A673 (cell line): ENCODE measurements around the gene MAVS.

Experiments used
- EZH2 ChIP-seq: fragments of 200-600 bp; sonication (generic); IDR thresholded peaks from 2 replicates; pipeline ENCODE4 v1.6.1; 2017; ENCODE audit warnings: borderline replicate concordance, low read depth, mild to moderate bottlenecking, mixed read lengths, antibody characterized with exemption, low read length; ENCODE audit not compliant: poor library complexity, severe bottlenecking
- TF ChIP-seq, protein P1 (sequence below): fragments of 300-800, 200-600 bp; sonication (generic); conservative IDR thresholded peaks from 2 replicates; pipeline ENCODE4 v1.5.1; 2017; ENCODE audit warnings: low read depth, mild to moderate bottlenecking, antibody characterized with exemption, low read length, moderate library complexity, mixed read lengths

GRCh38 chr20:3839328-3839727 is 7.3 kb upstream of the MAVS start:
- TF ChIP-seq, protein P1, sequence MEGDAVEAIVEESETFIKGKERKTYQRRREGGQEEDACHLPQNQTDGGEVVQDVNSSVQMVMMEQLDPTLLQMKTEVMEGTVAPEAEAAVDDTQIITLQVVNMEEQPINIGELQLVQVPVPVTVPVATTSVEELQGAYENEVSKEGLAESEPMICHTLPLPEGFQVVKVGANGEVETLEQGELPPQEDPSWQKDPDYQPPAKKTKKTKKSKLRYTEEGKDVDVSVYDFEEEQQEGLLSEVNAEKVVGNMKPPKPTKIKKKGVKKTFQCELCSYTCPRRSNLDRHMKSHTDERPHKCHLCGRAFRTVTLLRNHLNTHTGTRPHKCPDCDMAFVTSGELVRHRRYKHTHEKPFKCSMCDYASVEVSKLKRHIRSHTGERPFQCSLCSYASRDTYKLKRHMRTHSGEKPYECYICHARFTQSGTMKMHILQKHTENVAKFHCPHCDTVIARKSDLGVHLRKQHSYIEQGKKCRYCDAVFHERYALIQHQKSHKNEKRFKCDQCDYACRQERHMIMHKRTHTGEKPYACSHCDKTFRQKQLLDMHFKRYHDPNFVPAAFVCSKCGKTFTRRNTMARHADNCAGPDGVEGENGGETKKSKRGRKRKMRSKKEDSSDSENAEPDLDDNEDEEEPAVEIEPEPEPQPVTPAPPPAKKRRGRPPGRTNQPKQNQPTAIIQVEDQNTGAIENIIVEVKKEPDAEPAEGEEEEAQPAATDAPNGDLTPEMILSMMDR, result no peak
- no peak for TF ChIP-seq EZH2
